Astrocyte of the cerebellum (primary cell): ENCODE measurements around the gene TAF7L.
A peak's percentile ranks its signal among the peaks of the same experiment; 100 is the strongest.

Source experiments
- DNase-seq: peaks from one replicate; pipeline ENCODE4 v3.0.0-alpha.2; 2011; ENCODE audit warnings: low read depth
- H3K4me3 ChIP-seq: 2 replicates; pipeline ENCODE4 v1.5.1; 2011; ENCODE audit warnings: mild to moderate bottlenecking, low read depth, low read length, moderate library complexity
- in situ Hi-C: cut with HindIII; loops from 2 replicates; pipeline ENCODE4 v1.10.0; 2017; ENCODE audit warnings: low sequenced_read_pairs
- TF ChIP-seq, protein P1 (sequence below): IDR thresholded peaks from 2 replicates; pipeline ENCODE4 v1.5.1; 2012; ENCODE audit warnings: low read length, low read depth, moderate library complexity, mild to moderate bottlenecking; ENCODE audit errors: missing control alignments

Gene TAF7L

DNA sequence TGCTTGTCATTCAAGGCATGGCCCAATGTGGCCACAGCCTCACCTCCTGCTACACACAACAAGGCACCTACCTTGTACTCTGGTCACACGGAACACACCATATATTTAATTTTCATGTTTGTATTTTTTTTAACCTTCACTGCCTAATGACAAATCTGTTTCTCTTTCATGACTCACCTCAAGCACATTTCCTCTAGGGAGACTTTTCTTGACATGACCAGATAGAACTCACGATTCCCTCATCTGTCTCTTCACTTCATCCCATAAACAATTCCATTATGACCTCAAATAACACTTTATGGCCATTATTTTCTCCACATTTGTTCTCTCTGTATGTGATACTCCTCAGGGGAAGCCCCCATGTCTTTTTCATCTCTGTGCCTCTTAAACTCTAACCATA is 60.5 kb downstream of the TAF7L start:
- no peak overlapping the region for H3K4me3 ChIP-seq
- in situ Hi-C loops: no loop called here
- TF ChIP-seq, protein P1, sequence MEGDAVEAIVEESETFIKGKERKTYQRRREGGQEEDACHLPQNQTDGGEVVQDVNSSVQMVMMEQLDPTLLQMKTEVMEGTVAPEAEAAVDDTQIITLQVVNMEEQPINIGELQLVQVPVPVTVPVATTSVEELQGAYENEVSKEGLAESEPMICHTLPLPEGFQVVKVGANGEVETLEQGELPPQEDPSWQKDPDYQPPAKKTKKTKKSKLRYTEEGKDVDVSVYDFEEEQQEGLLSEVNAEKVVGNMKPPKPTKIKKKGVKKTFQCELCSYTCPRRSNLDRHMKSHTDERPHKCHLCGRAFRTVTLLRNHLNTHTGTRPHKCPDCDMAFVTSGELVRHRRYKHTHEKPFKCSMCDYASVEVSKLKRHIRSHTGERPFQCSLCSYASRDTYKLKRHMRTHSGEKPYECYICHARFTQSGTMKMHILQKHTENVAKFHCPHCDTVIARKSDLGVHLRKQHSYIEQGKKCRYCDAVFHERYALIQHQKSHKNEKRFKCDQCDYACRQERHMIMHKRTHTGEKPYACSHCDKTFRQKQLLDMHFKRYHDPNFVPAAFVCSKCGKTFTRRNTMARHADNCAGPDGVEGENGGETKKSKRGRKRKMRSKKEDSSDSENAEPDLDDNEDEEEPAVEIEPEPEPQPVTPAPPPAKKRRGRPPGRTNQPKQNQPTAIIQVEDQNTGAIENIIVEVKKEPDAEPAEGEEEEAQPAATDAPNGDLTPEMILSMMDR: no peak
- no peak for DNase-seq

DNA sequence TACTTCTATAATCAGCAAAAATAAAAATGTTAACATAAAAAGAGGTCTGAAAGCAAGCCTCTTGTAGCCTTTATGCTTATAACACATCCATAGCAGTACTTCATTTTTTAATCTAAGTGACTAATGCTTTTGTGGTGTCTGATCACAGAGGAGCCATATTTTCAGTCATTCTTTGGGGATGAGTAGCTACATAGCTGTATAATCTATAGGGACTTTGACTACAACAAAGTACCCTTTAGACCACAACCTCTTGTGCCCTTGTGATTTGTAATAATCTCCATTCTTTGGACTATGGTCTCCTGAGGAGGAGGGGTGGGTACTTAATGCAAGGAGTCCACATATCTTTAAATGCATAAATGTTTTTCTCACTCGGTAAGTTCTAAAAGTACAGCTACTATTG is 62.0 kb downstream of the TAF7L start:
- peak; percentile 24 for DNase-seq
- in situ Hi-C loops: no loop called here
- H3K4me3 ChIP-seq: no peak overlapping the region
- TF ChIP-seq, protein P1: no peak

DNA sequence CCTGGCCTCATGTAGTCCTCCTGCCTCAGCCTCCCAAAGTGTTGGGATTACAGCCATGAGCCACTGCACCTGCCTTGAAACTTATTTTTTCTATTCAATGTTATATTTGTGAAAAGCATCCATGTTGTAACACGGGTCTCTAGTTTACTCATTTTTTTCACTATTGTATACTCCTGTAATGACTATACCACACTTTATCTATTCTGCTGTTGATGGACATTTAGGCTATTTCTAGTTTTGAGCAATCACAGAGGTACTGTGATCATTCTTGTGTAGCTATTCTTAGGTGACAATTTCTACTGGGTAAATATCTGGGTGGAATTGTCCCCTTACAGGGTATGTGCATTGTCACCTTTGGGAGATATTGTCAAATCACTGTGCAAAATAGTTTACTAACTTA is 67.9 kb downstream of the TAF7L start:
- TF ChIP-seq, protein P1: no peak
- DNase-seq: no peak
- H3K4me3 ChIP-seq: no peak overlapping the region
- in situ Hi-C loops: no loop called here

DNA sequence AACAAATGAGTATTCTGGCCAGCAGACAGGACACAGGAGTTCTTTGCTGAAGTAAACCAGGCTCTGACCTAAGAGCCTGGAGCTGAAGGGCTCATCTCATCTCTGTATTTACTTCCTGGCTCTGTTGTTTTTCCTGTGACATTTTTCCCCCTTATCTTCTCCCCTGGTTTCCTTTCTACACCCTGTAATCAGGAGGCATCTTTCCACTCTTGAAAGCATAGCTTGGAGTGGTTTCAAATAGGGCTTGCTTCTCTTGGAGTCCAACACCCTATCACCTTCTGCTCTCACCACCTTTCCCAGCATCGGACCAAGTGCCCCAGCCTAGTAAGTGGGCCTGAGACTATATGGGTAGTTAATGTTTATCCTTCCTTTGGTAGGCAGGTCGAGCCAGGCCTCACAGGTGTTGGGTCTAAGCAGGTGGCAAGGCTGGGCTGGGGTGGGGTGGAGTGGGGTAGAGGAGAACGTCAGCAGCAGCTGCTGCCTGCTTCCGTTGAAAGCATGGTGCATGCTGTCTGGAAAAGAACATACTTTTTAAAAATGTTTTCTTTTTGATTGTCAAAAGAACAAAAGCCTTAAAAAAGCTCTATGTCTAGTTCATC is 70.4 kb downstream of the TAF7L start:
- TF ChIP-seq, protein P1: no peak
- in situ Hi-C loops: no loop called here
- DNase-seq: no peak
- peak overlapping the region; percentile 31 for H3K4me3 ChIP-seq

DNA sequence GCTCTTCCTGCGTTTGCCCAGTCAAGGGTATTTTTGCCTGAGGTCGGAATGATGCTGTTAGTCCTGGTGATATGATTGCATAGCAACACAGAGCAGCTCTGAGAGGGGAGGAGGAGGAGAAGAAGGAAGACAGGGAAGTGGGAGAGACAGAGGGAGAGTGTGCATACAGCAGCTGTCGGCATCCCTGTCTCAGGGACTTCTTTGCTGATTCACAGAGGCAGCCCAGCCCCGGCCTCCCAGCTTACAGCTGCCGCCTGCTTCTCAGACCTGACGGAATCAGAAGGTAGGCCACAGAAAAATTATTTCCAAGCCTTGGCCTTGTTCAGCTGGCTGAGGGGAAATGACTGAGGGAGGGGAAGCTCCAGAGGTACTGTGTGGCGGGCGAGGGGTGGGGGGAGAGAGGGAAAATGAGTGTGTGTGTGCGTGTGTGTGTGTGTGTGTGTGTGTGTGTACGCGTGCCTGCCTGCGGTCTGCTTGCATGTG is 71.2 kb downstream of the TAF7L start:
- H3K4me3 ChIP-seq: peak overlapping the region; percentile 31
- in situ Hi-C loops: no loop called here
- DNase-seq: no peak
- TF ChIP-seq, protein P1: no peak

DNA sequence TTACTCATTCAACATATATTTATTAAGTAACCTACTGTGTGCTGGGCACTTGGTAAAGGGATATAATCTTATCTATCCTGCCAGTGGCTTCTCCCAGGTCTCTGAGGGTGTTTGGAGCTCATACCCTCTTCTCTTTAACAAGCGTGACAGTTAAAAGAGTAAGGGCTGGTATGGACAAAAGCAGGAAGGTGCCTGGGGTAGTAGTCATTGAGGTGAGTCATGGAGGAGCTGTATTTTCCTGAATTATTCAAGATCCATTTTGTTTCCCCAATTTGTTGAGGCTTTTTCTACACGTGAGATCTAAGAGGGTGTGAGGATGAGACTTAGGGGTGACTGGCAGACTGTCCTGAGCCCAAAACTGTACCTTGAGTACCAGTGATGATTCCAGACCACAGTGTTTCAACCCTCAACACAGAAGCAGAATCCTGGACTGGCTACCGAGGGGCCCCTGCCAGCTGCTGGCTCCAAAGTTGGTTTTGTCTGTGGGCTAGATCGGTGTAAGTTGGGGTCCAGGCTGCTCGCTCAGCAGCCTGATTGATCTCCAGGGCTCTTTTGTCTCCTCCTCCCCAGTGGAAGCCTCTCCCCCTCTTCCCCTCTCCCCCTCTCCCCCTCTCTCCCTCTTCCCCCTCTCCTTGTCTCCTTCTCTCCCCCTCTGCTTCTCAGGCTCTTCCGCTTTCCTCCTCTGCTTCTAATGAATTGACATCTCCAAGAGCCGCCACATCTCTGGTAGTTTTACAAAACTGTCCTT is 71.8 kb downstream of the TAF7L start, which contains the start of gene DRP2:
DRP2 (plus strand) TSS at position 671 of the 748 bp plus-strand sequence. CDS start 11,862 bp downstream, outside the sequence.
- in situ Hi-C loops: no loop called here

More for the DNA sequence above, 71.8 kb downstream of the TAF7L start, which contains the start of gene DRP2:
- DNase-seq: no peak
- H3K4me3 ChIP-seq: peak within 1 kb of the TSS; percentile 31
- TF ChIP-seq, protein P1: no peak
